ENCODE data around the gene DOK3. TPM values are rescaled to one million over a fixed set of nuclear protein-coding genes. Genes with fewer than 3 reads are reported as not detected.

The DOK3 gene
- total RNA-seq, 1 experiment from 2014 or later, result 16.4 TPM

- no peaks in the 10 kb centered on the region for H3K4me1 ChIP-seq (ENCODE audit: insufficient read depth, low read length)
- H3K9ac ChIP-seq (ENCODE audit: extremely low read depth, insufficient read length, low read length), result no peak overlapping the region
- no peaks in the 10 kb centered on the region for H4K20me1 ChIP-seq (ENCODE audit: control insufficient read depth, insufficient read depth, insufficient read length)
- H3K9me3 ChIP-seq (ENCODE audit: control insufficient read depth, low read depth, low read length), result no peaks in the 10 kb centered on the region
- no peak overlapping the region for H2BK15ac ChIP-seq (ENCODE audit: low read depth, low read length)
- H4K91ac ChIP-seq (ENCODE audit: insufficient read length, low read depth, low read length), result no peak overlapping the region
- H3K27ac Mint-ChIP-seq, result peak overlapping the region in 1 of 3 experiments; percentile 63; a peak in 1 of 7 replicates
- no peak overlapping the region for H3K56ac ChIP-seq (ENCODE audit: insufficient read length, low read depth, low read length)
- no peak overlapping the region for H3K4ac ChIP-seq (ENCODE audit: low read depth, low read length)
- H3K18ac ChIP-seq (ENCODE audit: insufficient read length, low read depth, low read length), result no peak overlapping the region
- H2AFZ ChIP-seq (ENCODE audit: low read length), result no peak overlapping the region
- no peaks in the 10 kb centered on the region for H3K9me3 Mint-ChIP-seq
- H3K36me3 Mint-ChIP-seq (ENCODE audit: insufficient read depth in 1 of 3, low read depth in 3 of 3), result peaks cover 22 to 41% (median 28%) of the 10 kb centered on the region in 3 experiments; a peak in 6 of 7 replicates
- H3K4me1 Mint-ChIP-seq, result no peaks in the 10 kb centered on the region
- no peak overlapping the region for H2BK20ac ChIP-seq (ENCODE audit: low read depth, low read length, poor library complexity, severe bottlenecking)
- no peak overlapping the region for H2BK120ac ChIP-seq (ENCODE audit: low read depth, low read length, poor library complexity, severe bottlenecking)
- H3K14ac ChIP-seq (ENCODE audit: insufficient read depth, low read length), result no peak overlapping the region
- no peak overlapping the region for H2BK5ac ChIP-seq (ENCODE audit: insufficient read length, low read length)
- no peak for DNase-seq
- no peak overlapping the region for H3T11ph ChIP-seq (ENCODE audit: low read length)
- H3K27me3 Mint-ChIP-seq (ENCODE audit: low read depth), result no peaks in the 10 kb centered on the region
- no peaks in the 10 kb centered on the region for H3K79me1 ChIP-seq (ENCODE audit: insufficient read depth, low read depth, low read length, poor library complexity, severe bottlenecking)
- H2AK5ac ChIP-seq (ENCODE audit: insufficient read length, low read length), result no peak overlapping the region
- no peak for TF ChIP-seq CTCF (conservative IDR thresholded peaks at IDR 0.05)
- H2BK12ac ChIP-seq (ENCODE audit: insufficient read length, low read depth, low read length), result no peak overlapping the region
- H3K79me2 ChIP-seq (ENCODE audit: insufficient read depth, low read length), result no peaks in the 10 kb centered on the region
- no peaks in the 10 kb centered on the region for H3K23me2 ChIP-seq (ENCODE audit: insufficient read length, low read depth, low read length, poor library complexity, severe bottlenecking)
- no peak overlapping the region for H4K5ac ChIP-seq (ENCODE audit: insufficient read length, low read depth, low read length)
- no CpG with 5 or more reads among the region's 3 CpGs for WGBS (ENCODE audit: extremely low coverage, insufficient read length, low lambda C conversion rate)
- H3K27ac ChIP-seq (ENCODE audit: insufficient read length, low read depth, low read length), result no peak overlapping the region
- H3K27me3 ChIP-seq (ENCODE audit: insufficient read depth, low read length), result no peaks in the 10 kb centered on the region
- H3K4me2 ChIP-seq (ENCODE audit: insufficient read depth, insufficient read length, low read length), result no peak overlapping the region
- no peak overlapping the region for H4K8ac ChIP-seq (replicated peaks; ENCODE audit: insufficient read length, low read depth, low read length)
- H3K4me3 Mint-ChIP-seq, result no peak overlapping the region
- H3K23ac ChIP-seq (ENCODE audit: insufficient read length, low read depth, low read length), result no peak overlapping the region
Measured at GRCh38 chr5:177530638-177531037, 21.0 kb upstream of the DOK3 start.
